HG03066 (cell line): ENCODE measurements around the gene ZBTB14.
A peak's percentile ranks its signal among the peaks of the same experiment; 100 is the strongest.

Experiments
- ATAC-seq: cut with Tn5 transposase; IDR thresholded peaks from one replicate; pipeline ENCODE4 v1.9.1; 2021; ENCODE audit warnings: low read depth; ENCODE audit not compliant: unreplicated experiment

Gene ZBTB14

GRCh38 chr18:5294457-5295230 lies 882 bp downstream of the ZBTB14 start:
- ATAC-seq = peak; percentile 9

GRCh38 chr18:5294113-5294456 lies 1.4 kb downstream of the ZBTB14 start:
- ATAC-seq = no peak

- ATAC-seq = no peak
Observed at GRCh38 chr18:5288517-5288935, 7.0 kb downstream of the ZBTB14 start.

DNA sequence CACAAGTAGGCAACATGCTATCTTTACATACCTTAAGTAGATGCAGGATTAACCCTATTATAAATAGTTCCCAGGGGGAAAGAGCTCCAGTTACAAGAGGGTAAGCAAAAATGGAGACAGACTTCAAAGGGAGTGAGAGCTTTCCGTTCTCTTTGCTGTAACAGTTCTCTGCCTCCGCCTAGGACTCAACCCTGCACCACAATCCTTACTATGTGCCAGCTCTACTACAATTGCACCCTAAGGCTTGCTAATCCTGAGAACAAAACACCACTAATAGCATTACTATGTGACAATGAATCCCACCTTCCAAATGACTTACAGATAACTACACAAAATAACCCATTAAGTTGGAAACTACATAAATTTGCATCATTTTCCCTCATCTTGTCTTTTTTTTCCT lies 7.7 kb downstream of the ZBTB14 start:
- ATAC-seq = no peak

DNA sequence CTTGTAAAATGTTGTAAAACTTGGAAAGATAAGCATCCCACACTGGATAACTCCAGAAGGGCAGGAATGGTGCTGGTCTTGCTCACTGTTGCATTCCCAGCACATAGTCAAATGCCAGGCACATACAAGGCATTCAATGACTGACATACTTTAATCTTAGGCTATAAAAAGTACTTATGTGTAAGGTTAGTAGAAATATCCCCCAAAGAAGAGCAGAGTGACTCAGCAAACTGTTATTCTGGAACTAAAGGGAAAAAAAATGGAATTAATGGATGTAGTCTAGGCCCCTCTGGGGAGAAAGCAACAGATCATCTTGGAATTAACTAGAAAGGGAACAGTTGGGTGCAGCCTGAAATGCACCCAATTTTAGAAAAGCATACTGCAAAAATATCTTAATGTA lies 9.0 kb downstream of the ZBTB14 start:
- no peak for ATAC-seq

GRCh38 chr18:5285326-5285725 lies 10.2 kb downstream of the ZBTB14 start:
- ATAC-seq = no peak

DNA sequence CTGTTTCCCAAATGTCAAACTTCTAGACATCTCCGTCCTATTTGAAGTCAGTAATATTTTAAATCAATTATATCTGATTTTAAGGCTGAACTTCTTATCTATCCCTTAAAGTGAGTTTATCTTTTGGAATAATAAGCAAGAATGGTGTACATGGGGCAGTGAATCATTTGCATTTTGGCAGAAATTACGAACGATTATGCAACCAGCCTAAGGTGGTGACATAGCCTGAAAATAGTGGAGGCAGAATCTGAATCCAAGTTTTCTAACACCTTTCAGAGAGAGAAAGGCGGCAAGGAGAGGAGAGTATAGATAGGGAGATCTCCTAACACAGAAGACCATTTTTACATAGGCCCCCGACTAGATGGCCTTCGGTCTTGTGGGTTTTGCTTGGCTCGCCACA lies 10.7 kb downstream of the ZBTB14 start:
- no peak for ATAC-seq

GRCh38 chr18:5282770-5283169 lies 12.8 kb downstream of the ZBTB14 start:
- no peak for ATAC-seq

GRCh38 chr18:5276947-5277346 lies 18.6 kb downstream of the ZBTB14 start:
- ATAC-seq = no peak

- no peak for ATAC-seq
Observed at GRCh38 chr18:5275872-5276271, 19.7 kb downstream of the ZBTB14 start.

- ATAC-seq = no peak
Observed at GRCh38 chr18:5268874-5269273, 26.7 kb downstream of the ZBTB14 start.

GRCh38 chr18:5266721-5267120 lies 28.8 kb downstream of the ZBTB14 start:
- no peak for ATAC-seq

- no peak for ATAC-seq
Observed at GRCh38 chr18:5253910-5254309, 41.6 kb downstream of the ZBTB14 start.

GRCh38 chr18:5251117-5251516 lies 44.4 kb downstream of the ZBTB14 start:
- no peak for ATAC-seq

GRCh38 chr18:5250603-5251002 lies 44.9 kb downstream of the ZBTB14 start:
- no peak for ATAC-seq

- ATAC-seq = no peak
Observed at GRCh38 chr18:5244941-5245340, 50.6 kb downstream of the ZBTB14 start.

- no peak for ATAC-seq
Observed at GRCh38 chr18:5239447-5239846, 56.1 kb downstream of the ZBTB14 start.
